NCI-H82 treated with DMSO at 0.1 percent for 48 hours (cell line): Measurements from ENCODE around the gene BTBD9.

Experiments
- DNase-seq: peaks from one replicate; lab custom pipeline; 2025; ENCODE audit not compliant: unreplicated experiment; lab: John Stamatoyannopoulos, UW

BTBD9 gene

GRCh38 chr6:38169221-38169976 is 470.3 kb downstream of the BTBD9 start:
- DNase-seq, result no peak

DNA sequence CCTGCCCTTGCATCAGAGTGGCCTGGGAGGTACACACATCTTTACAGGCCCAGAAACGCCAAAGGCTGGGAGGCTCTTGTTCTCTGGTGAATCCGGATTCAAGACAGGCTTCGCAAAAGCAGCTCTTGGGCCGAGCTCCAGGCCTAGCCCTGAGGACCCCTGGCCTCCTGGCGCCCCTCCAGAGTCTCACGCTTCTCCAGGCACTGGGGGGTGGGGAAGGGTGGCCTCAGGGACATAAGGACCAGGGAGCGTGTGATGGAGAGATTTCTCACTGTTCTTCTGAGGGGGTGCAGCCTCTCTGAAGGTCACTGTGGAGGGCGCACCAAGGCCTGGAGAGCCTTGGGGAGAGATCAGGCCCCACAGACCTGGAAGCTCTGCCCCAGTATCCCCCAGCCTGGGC is 471.0 kb downstream of the BTBD9 start:
- DNase-seq, result no peak

- DNase-seq, result no peak
These were observed 471.6 kb downstream of the BTBD9 start for GRCh38 chr6:38168126-38168525.

- no peak for DNase-seq
These were observed 472.1 kb downstream of the BTBD9 start for GRCh38 chr6:38167598-38167997.

DNA sequence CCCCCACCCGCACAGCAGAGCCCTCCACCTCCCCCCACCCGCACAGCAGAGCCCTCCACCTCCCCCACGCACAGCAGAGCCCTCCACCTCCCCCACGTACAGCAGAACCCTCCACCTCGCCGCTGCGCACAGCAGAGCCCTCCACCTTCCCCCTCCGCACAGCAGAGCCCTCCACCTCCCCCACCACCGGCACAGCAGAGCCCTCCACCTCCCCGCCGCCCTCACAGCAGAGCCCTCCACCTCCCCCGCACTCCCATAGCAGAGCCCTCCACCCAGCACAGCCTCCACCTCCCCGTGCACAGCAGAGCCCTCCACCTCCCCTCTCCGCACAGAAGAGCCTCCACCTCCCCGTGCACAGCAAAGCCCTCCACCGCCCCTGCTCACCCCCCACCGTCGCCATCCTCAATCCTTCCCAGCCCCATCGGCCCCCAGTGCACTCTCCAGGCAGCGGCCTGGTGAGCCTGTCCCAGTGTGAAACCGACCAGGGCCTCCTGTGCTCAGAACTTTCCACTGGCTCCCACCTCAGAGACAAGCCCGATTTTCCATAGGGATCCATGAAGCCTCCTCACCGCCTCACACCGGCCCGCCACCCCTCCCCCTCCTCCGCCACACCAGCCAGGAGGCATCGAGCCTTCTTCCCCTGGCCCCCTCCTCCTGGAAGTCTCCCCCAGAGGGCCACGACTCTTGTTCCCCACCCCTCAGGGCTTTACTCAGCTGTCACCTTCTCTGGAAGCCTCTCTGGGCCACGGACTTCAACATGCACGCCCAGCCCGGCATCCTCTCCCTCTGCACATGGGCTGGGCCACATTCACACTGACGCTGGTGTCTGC is 473.1 kb downstream of the BTBD9 start:
- DNase-seq, result no peak

DNA sequence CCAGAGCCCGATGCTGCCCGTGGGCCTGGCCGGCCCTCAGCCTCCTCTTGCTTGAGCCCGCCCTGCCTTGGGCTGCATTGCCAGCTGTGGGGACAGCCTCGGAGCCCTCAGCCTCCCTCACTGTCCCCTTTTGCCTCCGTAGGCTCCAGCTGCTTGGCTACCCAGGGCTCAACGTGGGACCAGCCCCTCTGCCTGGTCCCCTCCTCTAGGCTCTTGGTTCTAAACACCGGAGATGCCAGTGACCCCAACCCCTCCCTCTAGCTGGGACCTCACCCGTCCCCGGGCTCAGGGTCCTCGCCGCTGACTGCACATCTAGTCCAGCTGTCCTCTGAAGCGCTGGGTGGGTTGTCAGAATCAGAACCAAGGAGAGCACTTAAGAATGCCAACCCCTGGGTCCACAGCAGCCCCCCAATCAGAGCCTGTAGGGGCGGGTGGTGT is 475.0 kb downstream of the BTBD9 start:
- no peak for DNase-seq

- DNase-seq, result no peak
These were observed 475.6 kb downstream of the BTBD9 start for GRCh38 chr6:38164131-38164481.

GRCh38 chr6:38163186-38164130 is 476.3 kb downstream of the BTBD9 start:
- DNase-seq, result no peak

DNA sequence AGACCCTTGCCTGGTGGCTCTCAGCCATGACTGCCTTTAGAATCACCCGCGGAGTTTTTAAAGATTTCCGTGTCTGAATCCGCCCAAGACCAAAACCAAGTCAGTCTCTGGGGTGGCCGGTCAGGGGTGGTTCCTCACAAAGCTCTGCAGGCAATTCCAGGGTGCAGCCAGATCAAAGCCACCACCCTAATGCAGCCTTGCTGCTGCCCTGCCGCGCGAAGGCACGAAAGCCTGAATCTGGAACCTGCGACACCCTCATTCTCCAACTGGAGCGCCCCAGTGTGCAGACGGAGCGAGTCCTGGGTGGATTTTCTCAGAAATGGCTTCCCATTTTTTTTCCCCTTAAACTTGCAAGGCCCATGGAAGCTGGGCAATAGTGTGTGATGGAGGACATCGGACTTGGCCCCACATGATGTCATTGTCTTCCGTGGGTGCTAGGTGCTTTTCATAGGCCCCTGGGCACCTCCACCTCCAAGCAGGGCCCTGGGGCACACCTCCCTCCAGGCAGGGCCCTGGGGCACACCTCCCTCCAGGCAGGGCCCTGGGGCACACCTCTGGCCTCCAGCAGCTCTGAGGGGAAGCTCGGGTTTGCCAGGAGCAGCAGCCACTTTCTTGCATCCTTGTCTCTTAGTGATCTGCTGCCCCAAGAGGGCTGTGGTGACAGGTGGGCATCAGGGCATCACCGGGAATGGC is 477.1 kb downstream of the BTBD9 start:
- DNase-seq, result no peak

DNA sequence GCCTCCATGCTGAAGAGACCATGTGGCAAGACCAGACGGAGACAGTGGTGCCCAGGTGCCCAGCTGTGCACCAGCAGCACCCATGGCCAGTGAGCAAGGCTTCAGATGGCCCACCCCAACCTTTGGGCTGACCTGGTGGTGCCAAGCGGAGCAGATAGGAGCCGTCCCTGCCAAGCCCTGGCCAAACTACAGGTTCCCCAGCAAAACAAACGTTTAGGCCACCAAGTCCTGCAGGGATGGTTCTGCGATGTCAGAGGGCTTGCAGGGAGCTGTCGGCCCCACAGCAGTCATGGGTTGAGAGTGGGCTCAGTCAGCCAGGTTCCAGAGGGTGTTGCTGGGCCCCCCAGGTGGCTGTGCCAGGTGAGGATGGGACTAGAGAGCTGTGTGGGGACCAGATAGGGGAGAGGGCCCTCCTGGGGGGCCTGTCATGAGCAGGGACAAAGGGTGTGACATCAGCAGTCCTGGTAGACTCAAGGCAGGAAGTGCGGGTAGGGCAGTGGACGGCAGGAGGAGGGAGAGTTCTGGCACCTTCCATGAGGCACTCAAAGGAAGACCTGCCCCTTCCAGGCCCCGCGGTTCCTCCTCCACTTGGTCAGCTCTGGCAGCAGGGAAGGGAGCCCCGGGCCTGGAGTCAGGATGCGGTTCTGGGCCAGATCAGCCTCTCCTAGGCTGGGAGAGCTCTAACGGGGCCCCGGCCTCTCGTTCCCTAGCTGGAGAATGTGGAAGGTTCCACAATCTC is 477.8 kb downstream of the BTBD9 start:
- DNase-seq, result no peak

GRCh38 chr6:38161331-38161730 is 478.4 kb downstream of the BTBD9 start:
- no peak for DNase-seq

- no peak for DNase-seq
These were observed 478.9 kb downstream of the BTBD9 start for GRCh38 chr6:38160831-38161230.

DNA sequence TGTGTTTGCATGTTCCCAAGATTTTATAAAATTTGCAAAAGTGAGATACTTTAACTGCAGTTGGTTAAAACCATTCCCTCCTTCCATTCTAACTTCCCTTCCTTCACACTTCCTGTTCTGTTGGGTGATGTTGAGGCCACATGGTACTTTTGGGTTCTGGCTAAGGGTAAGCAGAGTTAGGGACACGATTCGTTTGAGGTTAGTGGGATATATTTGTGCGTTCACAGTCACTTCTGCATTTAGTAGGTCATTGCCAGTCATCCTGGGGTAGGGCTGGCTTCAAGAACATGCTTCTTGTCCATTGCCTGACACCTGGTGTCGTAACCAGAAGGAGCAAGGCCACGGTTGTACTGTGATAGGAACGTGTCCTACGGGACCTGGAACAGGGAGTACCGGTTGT is 480.1 kb downstream of the BTBD9 start:
- DNase-seq, result no peak

GRCh38 chr6:38158762-38159350 is 480.9 kb downstream of the BTBD9 start:
- no peak for DNase-seq

DNA sequence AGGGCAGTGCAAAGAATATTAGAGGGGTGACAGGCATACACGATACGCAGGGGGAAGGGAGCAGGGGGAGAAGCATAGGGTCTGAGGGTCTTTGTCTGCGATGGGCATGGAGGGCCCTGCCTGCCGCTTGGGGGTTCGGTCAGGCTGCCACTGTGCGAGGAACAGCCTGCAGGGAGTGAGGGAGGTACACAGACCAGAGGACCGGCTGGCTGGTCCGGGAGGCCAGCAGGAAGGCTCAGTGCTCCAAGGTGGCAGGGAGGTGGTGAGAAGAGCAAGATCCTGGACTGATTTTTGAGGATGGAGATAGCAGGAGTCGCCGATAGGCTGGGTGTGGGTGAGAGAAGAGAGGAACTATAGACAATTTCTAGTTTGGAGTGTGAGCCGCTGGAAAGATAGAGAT is 481.8 kb downstream of the BTBD9 start:
- no peak for DNase-seq

DNA sequence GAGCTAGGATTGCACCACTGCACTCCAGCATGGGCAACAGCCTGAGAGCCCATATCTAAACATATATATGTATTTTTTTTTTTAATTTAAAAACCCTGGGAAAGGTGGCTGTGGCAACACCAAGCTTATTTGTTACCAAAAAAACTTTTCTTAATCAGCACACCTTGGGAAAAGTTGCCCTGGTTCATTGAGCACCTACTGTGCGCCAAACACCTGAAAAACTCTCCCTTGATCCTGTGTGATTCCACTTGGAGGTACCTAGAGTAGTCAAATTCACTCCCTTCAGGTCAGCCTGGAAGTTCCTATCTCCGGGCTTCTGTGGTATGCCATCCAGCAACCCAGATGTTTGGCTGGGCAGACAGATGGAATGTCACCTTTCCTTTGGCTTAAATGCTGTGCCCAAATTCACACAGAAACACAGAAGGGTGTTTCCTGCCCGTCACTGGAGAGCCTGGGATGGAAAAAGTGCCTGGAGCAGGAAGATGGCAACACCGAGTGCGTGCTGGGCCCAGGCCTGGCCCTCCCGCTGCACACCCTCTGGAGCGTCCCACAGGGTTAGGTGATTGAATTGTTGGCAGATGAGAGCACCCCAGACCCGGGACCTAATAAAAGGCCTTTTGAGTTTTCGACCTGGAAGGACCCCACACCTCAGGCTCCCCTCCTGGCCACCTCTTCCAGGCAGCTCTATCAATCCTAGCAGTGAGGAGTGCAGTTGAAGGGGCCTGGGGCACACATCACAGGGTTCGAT is 482.7 kb downstream of the BTBD9 start:
- no peak for DNase-seq

DNA sequence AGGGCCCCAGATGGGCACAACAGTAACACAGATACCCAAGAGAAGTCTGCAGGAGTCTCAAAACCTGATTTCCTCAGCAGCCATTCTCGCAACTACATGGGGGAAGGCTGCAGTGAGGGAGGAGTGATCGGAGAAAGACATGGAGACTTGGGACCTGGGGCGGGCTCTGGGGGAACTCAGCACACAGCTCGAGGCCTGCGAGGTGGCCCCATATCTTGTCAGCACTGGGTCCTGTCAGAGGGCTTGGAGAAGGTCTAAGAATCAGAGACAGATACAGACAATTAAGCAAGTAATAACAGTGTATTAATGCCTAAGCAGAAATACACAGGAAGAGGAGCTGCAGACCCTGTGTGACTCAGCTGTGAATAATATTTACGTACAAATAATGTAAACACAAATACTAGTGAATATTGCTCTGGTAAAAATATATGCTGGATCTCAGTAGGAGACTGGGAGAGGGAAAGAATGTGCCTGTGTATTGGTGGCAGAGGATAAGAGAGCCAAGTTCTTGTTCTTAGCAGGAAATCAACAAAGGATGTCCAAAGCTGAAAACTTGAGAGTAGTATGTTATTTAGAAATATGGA is 484.0 kb downstream of the BTBD9 start:
- no peak for DNase-seq

DNA sequence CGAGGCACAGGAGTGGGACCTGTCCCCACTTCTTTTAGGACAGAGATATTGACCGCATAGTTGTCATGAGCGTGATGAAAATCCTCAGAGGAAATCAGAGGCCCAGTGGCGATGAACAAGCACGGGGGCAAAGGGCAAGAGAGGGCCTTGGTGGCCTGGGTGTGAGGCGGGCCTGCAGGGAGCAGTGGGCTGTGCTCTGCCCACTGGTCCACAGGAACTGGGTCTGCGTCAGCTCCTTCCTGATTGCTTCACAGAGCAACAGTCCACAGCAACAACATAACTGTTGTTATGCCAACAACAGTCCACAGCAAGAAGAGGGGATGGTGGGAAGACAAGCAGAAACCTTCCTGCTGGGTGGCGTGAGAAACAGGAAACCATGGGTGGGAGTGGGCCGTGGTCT is 484.6 kb downstream of the BTBD9 start:
- DNase-seq, result no peak

DNA sequence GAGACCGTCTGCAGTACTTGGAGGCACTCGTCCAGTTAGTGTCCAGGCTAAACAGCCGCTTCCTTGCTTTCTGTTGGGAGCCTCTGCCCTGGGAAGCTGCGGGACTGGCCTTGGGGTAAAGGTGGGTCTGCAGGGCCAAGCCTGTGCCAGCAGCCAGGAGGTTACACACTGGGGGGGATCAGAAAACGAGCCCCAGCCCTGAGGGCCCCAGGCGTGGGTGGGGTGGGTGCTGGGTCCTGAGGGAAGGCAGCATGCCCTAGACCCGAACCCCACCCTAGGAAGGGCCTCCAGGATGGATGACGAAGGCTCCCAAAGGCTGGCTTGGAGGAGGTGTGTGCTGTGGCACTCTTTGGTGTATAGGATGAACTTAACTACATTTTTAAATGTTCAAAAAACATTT is 485.0 kb downstream of the BTBD9 start:
- DNase-seq, result no peak
